Neuronal stem cell (in vitro differentiated cells): ENCODE results near the gene TEDC2.
A peak's percentile ranks its signal among the peaks of the same experiment; 100 is the strongest.

Experiments used
- DNase-seq: peaks from one replicate; pipeline ENCODE4 v3.0.0-alpha.2; 2013; ENCODE audit warnings: low spot score
- H2AFZ ChIP-seq: one replicate; pipeline ENCODE4 v1.6.1; 2013; ENCODE audit warnings: mild to moderate bottlenecking, low read length, inconsistent platforms
- H2AK5ac ChIP-seq: 2 replicates; pipeline ENCODE4 v1.6.1; 2013; ENCODE audit warnings: low read depth, mild to moderate bottlenecking, inconsistent platforms, low read length, moderate library complexity, mixed read lengths
- H2BK120ac ChIP-seq: 2 replicates; pipeline ENCODE4 v1.6.1; 2013; ENCODE audit warnings: low read depth, mild to moderate bottlenecking, inconsistent platforms, low read length, moderate library complexity, mixed read lengths
- H2BK12ac ChIP-seq: one replicate; pipeline ENCODE4 v1.6.1; 2013; ENCODE audit warnings: low read length, inconsistent platforms
- H2BK15ac ChIP-seq: 2 replicates; pipeline ENCODE4 v1.6.1; 2013; ENCODE audit warnings: mild to moderate bottlenecking, low read length, inconsistent platforms, mixed read lengths
- H2BK5ac ChIP-seq: one replicate; pipeline ENCODE4 v1.6.1; 2013; ENCODE audit warnings: inconsistent platforms, mild to moderate bottlenecking, low read length, moderate library complexity
- H3K14ac ChIP-seq: one replicate; pipeline ENCODE4 v1.6.1; 2013; ENCODE audit warnings: low read length, inconsistent platforms
- H3K18ac ChIP-seq: 2 replicates; pipeline ENCODE4 v1.6.1; 2013; ENCODE audit warnings: low read length, inconsistent platforms
- H3K23ac ChIP-seq: 2 replicates; pipeline ENCODE4 v1.6.1; 2013; ENCODE audit warnings: low read depth, mild to moderate bottlenecking, mixed read lengths, low read length, inconsistent platforms; ENCODE audit not compliant: poor library complexity
- H3K27ac ChIP-seq: replicated peaks from 3 replicates; pipeline ENCODE4 v1.5.1; 2013; ENCODE audit warnings: low read length, inconsistent platforms
- H3K27me3 ChIP-seq, 3 experiments: 2 replicates each; pipeline ENCODE4 v1.6.1; 2013; ENCODE audit warnings: low read length in 3 of 3, mild to moderate bottlenecking in 2 of 3, inconsistent platforms in 1 of 3, low read depth in 1 of 3, mixed read lengths in 1 of 3, moderate library complexity in 1 of 3; ENCODE audit not compliant: control insufficient read depth in 3 of 3, insufficient read depth in 3 of 3
- H3K36me3 ChIP-seq, 2 donors: replicated peaks in 1 of 2; 2 replicates each; pipeline ENCODE4 v1.6.1; 2013; ENCODE audit warnings: low read length in 2 of 2; ENCODE audit not compliant: control insufficient read depth in 2 of 2, insufficient read depth in 2 of 2
- H3K4ac ChIP-seq: 2 replicates; pipeline ENCODE4 v1.6.1; 2013; ENCODE audit warnings: inconsistent platforms, mild to moderate bottlenecking, low read length, moderate library complexity
- H3K4me1 ChIP-seq, 2 donors: 1 replicate in 1 of 2; 2 replicates in 1 of 2; pipeline ENCODE4 v1.6.1; 2013; ENCODE audit warnings: low read length in 2 of 2, low read depth in 1 of 2; ENCODE audit not compliant: control insufficient read depth in 2 of 2, insufficient read depth in 1 of 2
- H3K4me2 ChIP-seq: one replicate; pipeline ENCODE4 v1.6.1; 2013; ENCODE audit warnings: mild to moderate bottlenecking, low read length, inconsistent platforms; ENCODE audit not compliant: insufficient read depth, poor library complexity, severe bottlenecking
- H3K4me3 ChIP-seq, 2 donors: 2 replicates each; pipeline ENCODE4 v1.5.1; 2013; ENCODE audit warnings: low read length in 2 of 2, mild to moderate bottlenecking in 2 of 2, inconsistent platforms in 1 of 2, moderate library complexity in 1 of 2
- H3K79me1 ChIP-seq: one replicate; pipeline ENCODE4 v1.6.1; 2013; ENCODE audit warnings: low read depth, mild to moderate bottlenecking, inconsistent platforms, low read length, moderate library complexity
- H3K9ac ChIP-seq: one replicate; pipeline ENCODE4 v1.6.1; 2013; ENCODE audit warnings: mild to moderate bottlenecking, low read depth, low read length, inconsistent platforms; ENCODE audit not compliant: poor library complexity
- H3K9me3 ChIP-seq, 2 donors: replicated peaks in 1 of 2; 2 replicates each; pipeline versions ENCODE3 to v1.6.1; 2013; ENCODE audit warnings: low read length in 2 of 2, mild to moderate bottlenecking in 2 of 2, inconsistent platforms in 1 of 2, low read depth in 1 of 2, mixed read lengths in 1 of 2, moderate library complexity in 1 of 2; ENCODE audit not compliant: control insufficient read depth in 2 of 2, insufficient read depth in 1 of 2
- H4K8ac ChIP-seq: one replicate; pipeline ENCODE4 v1.6.1; 2013; ENCODE audit warnings: low read depth, mild to moderate bottlenecking, inconsistent platforms, low read length, moderate library complexity
- H4K91ac ChIP-seq: one replicate; pipeline ENCODE4 v1.6.1; 2013; ENCODE audit warnings: low read length, low read depth, mild to moderate bottlenecking, inconsistent platforms; ENCODE audit not compliant: poor library complexity
- WGBS, 2 donors: extraction: QIAGEN DNeasy Blood & Tissue Kit; methylation state at CpG; one replicate each; pipeline ENCODE4 v1.1.7; 2013; ENCODE audit warnings: missing lambda C conversion rate in 2 of 2, mixed read lengths in 1 of 2; ENCODE audit not compliant: insufficient read length in 2 of 2, insufficient replicate concordance in 1 of 2; ENCODE audit errors: extremely low coverage in 2 of 2; 5-methylcytosine and 5-hydroxymethylcytosine counted together

Gene TEDC2

DNA sequence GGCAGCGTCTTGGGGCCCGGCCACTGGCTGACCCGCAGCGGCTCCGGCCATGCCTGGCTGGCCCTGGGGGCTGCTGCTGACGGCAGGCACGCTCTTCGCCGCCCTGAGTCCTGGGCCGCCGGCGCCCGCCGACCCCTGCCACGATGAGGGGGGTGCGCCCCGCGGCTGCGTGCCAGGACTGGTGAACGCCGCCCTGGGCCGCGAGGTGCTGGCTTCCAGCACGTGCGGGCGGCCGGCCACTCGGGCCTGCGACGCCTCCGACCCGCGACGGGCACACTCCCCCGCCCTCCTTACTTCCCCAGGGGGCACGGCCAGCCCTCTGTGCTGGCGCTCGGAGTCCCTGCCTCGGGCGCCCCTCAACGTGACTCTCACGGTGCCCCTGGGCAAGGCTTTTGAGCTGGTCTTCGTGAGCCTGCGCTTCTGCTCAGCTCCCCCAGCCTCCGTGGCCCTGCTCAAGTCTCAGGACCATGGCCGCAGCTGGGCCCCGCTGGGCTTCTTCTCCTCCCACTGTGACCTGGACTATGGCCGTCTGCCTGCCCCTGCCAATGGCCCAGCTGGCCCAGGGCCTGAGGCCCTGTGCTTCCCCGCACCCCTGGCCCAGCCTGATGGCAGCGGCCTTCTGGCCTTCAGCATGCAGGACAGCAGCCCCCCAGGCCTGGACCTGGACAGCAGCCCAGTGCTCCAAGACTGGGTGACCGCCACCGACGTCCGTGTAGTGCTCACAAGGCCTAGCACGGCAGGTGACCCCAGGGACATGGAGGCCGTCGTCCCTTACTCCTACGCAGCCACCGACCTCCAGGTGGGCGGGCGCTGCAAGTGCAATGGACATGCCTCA, 12.0 kb downstream of the TEDC2 start:
- peak overlapping the region; percentile 45 to 70 for H3K4me3 ChIP-seq

GRCh38 chr16:2472488-2472864, 12.6 kb downstream of the TEDC2 start:
- H2BK120ac ChIP-seq = peak overlapping the region; percentile 96
- peak overlapping the region; percentile 98 for H3K18ac ChIP-seq
- peak overlapping the region; percentile 14 for H2BK12ac ChIP-seq
- H3K23ac ChIP-seq = peak overlapping the region; percentile 93
- no peak overlapping the region for H2AFZ ChIP-seq
- peaks cover 0 to 24% (median 0%) of the 10 kb centered on the region in 3 experiments for H3K27me3 ChIP-seq
- H3K36me3 ChIP-seq = no peaks in the 10 kb centered on the region
- peaks cover 35 to 40% of the 10 kb centered on the region in 2 donors for H3K4me1 ChIP-seq
- H4K8ac ChIP-seq = peak overlapping the region; percentile 65
- H4K91ac ChIP-seq = no peak overlapping the region
- no CpG with 5 or more reads among the region's 27 CpGs for WGBS, 2 donors
- H3K14ac ChIP-seq = peak overlapping the region; percentile 94
- H3K79me1 ChIP-seq = peaks cover 11% of the 10 kb centered on the region
- peak overlapping the region; percentile 89 for H3K4ac ChIP-seq
- peak overlapping the region; percentile 100 for H2AK5ac ChIP-seq
- no peaks in the 10 kb centered on the region for H3K9me3 ChIP-seq
- H2BK15ac ChIP-seq = peak overlapping the region; percentile 87
- no peak overlapping the region for H3K4me3 ChIP-seq
- peak overlapping the region; percentile 84 for H3K9ac ChIP-seq
- no peak overlapping the region for H2BK5ac ChIP-seq
- H3K27ac ChIP-seq = no peak overlapping the region
- DNase-seq = no peak
- no peak overlapping the region for H3K4me2 ChIP-seq

More for the DNA sequence above, 12.0 kb downstream of the TEDC2 start:
- Histone ChIP-seq H3K9ac (peak overlapping the region; percentile 84), H3K4me2 (peak overlapping the region; percentile 62), H3K27me3 (peaks cover 0 to 24% (median 0%) of the 10 kb centered on the region in 3 experiments), H3K23ac (peak overlapping the region; percentile 98), H2AFZ (peak overlapping the region; percentile 90), H3K18ac (peak overlapping the region; percentile 98), H2BK12ac (peak overlapping the region; percentile 14), H3K4ac (peak overlapping the region; percentile 89), H3K14ac (peak overlapping the region; percentile 94), H2AK5ac (peak overlapping the region; percentile 100), H4K8ac (peak overlapping the region; percentile 65), H3K9me3 (no peaks in the 10 kb centered on the region), H3K36me3 (no peaks in the 10 kb centered on the region), H2BK120ac (peak overlapping the region; percentile 96), H2BK15ac (peak overlapping the region; percentile 87), H2BK5ac (peak overlapping the region; percentile 87), H4K91ac (no peak overlapping the region), H3K27ac (peak overlapping the region; percentile 35), H3K4me1 (peaks cover 35 to 43% of the 10 kb centered on the region in 2 donors), H3K79me1 (peaks cover 11% of the 10 kb centered on the region)
- no peak for DNase-seq
- no CpG with 5 or more reads among the region's 61 CpGs for WGBS, 2 donors

GRCh38 chr16:2472885-2473445, 13.1 kb downstream of the TEDC2 start:
- Histone ChIP-seq H2BK12ac (no peak overlapping the region), H2AFZ (no peak overlapping the region), H3K4me1 (peaks cover 35 to 40% of the 10 kb centered on the region in 2 donors), H3K9me3 (no peaks in the 10 kb centered on the region), H3K14ac (peak overlapping the region; percentile 25), H3K27me3 (peaks cover 0 to 24% (median 0%) of the 10 kb centered on the region in 3 experiments), H3K9ac (peak overlapping the region; percentile 99), H3K27ac (no peak overlapping the region), H2BK5ac (no peak overlapping the region), H3K4ac (no peak overlapping the region), H3K4me3 (peak overlapping the region in 1 of 2 donors; percentile 13), H3K18ac (peak overlapping the region; percentile 49), H3K23ac (peak overlapping the region; percentile 93), H2BK15ac (no peak overlapping the region), H3K36me3 (no peaks in the 10 kb centered on the region), H2BK120ac (peak overlapping the region; percentile 96), H3K4me2 (peak overlapping the region; percentile 94), H4K8ac (no peak overlapping the region), H2AK5ac (peak overlapping the region; percentile 100), H3K79me1 (peaks cover 9% of the 10 kb centered on the region), H4K91ac (no peak overlapping the region)
- WGBS, 2 donors = no CpG with 5 or more reads among the region's 14 CpGs
- DNase-seq = no peak

DNA sequence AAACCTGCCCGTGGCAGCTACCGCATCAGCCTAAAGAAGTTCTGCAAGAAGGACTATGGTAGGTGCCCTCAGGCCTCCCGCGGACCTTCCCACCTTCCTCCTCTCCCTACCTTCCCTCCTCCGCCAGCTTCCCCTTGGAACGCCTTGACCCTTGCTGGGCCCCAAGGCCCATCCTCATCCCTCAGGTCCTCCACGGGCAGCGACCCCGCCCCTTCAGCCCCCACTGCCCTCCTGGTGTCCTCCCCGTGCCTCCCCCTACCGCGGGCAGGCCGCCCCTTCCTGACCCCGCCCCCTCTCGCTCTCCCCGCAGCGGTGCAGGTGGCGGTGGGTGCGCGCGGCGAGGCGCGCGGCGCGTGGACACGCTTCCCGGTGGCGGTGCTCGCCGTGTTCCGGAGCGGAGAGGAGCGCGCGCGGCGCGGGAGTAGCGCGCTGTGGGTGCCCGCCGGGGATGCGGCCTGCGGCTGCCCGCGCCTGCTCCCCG, 13.6 kb downstream of the TEDC2 start:
- Histone ChIP-seq H4K91ac (peak overlapping the region; percentile 72), H3K14ac (peak overlapping the region; percentile 71), H3K9me3 (no peaks in the 10 kb centered on the region), H2BK15ac (no peak overlapping the region), H3K36me3 (no peaks in the 10 kb centered on the region), H3K23ac (no peak overlapping the region), H3K18ac (peak overlapping the region; percentile 87), H2BK120ac (no peak overlapping the region), H2BK12ac (no peak overlapping the region), H3K4me3 (peak overlapping the region in 1 of 2 donors; percentile 72), H2AFZ (peak overlapping the region; percentile 93), H3K4me2 (peak overlapping the region; percentile 94), H3K27me3 (peaks cover 0 to 24% (median 0%) of the 10 kb centered on the region in 3 experiments), H2AK5ac (peak overlapping the region; percentile 37), H4K8ac (no peak overlapping the region), H3K79me1 (peaks cover 13% of the 10 kb centered on the region), H3K4me1 (peaks cover 31 to 37% of the 10 kb centered on the region in 2 donors), H2BK5ac (no peak overlapping the region), H3K27ac (no peak overlapping the region), H3K4ac (peak overlapping the region; percentile 76), H3K9ac (peak overlapping the region; percentile 99)
- no peak for DNase-seq
- no CpG with 5 or more reads among the region's 49 CpGs for WGBS, 2 donors
